MM.1S (cell line): Measurements from ENCODE around the gene MYL10.

Experiments
- DNase-seq: peaks from one replicate; pipeline ENCODE4 v3.0.0-alpha.2; 2015
- H2AFZ ChIP-seq: fragments of 300-600 bp; sonication (generic); 2 replicates; pipeline ENCODE4 v1.6.0; 2016; ENCODE audit warnings: antibody characterized with exemption, low read length
- H3F3A ChIP-seq: fragments of 300-600 bp; sonication (generic); 2 replicates; pipeline ENCODE4 v1.6.1; 2016; ENCODE audit warnings: mild to moderate bottlenecking, antibody characterized with exemption, low read length, moderate library complexity, mixed read lengths; ENCODE audit not compliant: insufficient read depth
- H3K27ac ChIP-seq: fragments of 300-600 bp; sonication (generic); 2 replicates; pipeline ENCODE4 v1.5.1; 2016; ENCODE audit warnings: mild to moderate bottlenecking, low read length
- H3K27me3 ChIP-seq: fragments of 300-600 bp; sonication (generic); replicated peaks from 2 replicates; pipeline ENCODE4 v1.6.0; 2016; ENCODE audit warnings: low read length; ENCODE audit not compliant: insufficient read depth
- H3K36me3 ChIP-seq: fragments of 300-600 bp; sonication (generic); replicated peaks from 2 replicates; pipeline ENCODE4 v1.6.1; 2016; ENCODE audit warnings: mild to moderate bottlenecking, low read length, mixed read lengths; ENCODE audit not compliant: insufficient read depth
- H3K4me1 ChIP-seq: fragments of 300-600 bp; sonication (generic); 2 replicates; pipeline ENCODE4 v1.6.1; 2016; ENCODE audit warnings: low read length, mixed read lengths
- H3K4me2 ChIP-seq: fragments of 300-600 bp; sonication (generic); 2 replicates; pipeline ENCODE4 v1.6.0; 2016; ENCODE audit warnings: low read depth, low read length
- H3K4me3 ChIP-seq: fragments of 300-600 bp; sonication (generic); 2 replicates; pipeline ENCODE4 v1.5.1; 2016; ENCODE audit warnings: low read length, mixed read lengths
- H3K79me2 ChIP-seq: fragments of 300-600 bp; sonication (generic); 2 replicates; pipeline ENCODE4 v1.6.1; 2016; ENCODE audit warnings: mixed run types, low read length, mixed read lengths
- H3K9ac ChIP-seq: fragments of 300-600 bp; sonication (generic); 2 replicates; pipeline ENCODE4 v1.6.1; 2016; ENCODE audit warnings: low read length, mixed read lengths
- H3K9me2 ChIP-seq: fragments of 300-600 bp; sonication (generic); replicated peaks from 2 replicates; pipeline ENCODE4 v1.6.1; 2016; ENCODE audit warnings: mild to moderate bottlenecking, low read length, mixed read lengths; ENCODE audit not compliant: insufficient read depth
- H3K9me3 ChIP-seq: fragments of 300-600 bp; sonication (generic); replicated peaks from 2 replicates; pipeline ENCODE4 v1.6.1; 2016; ENCODE audit warnings: mild to moderate bottlenecking, low read length, mixed read lengths; ENCODE audit not compliant: insufficient read depth
- H4K20me1 ChIP-seq: fragments of 300-600 bp; sonication (generic); 2 replicates; pipeline ENCODE4 v1.6.1; 2016; ENCODE audit warnings: mild to moderate bottlenecking, low read length, moderate library complexity, mixed read lengths; ENCODE audit not compliant: insufficient read depth
- CTCF ChIP-seq: fragments of 300-600 bp; sonication (generic); IDR thresholded peaks from 2 replicates; pipeline ENCODE4 v1.5.1; 2016; ENCODE audit warnings: antibody characterized with exemption, low read length, mixed read lengths
- EZH2 ChIP-seq: fragments of 300-600 bp; sonication (generic); optimal IDR thresholded peaks from 2 replicates; pipeline ENCODE3; 2017; ENCODE audit warnings: low read depth, mild to moderate bottlenecking, antibody characterized with exemption, low read length, mixed read lengths
- EZH2phosphoT487 ChIP-seq: fragments of 300-600 bp; sonication (generic); IDR thresholded peaks from 2 replicates; pipeline ENCODE4 v1.6.1; 2018; ENCODE audit warnings: antibody characterized with exemption, low read length

The MYL10 gene

GRCh38 chr7:101626758-101627157, 2.3 kb downstream of the MYL10 start:
- DNase-seq: no peak
- H3K4me1 ChIP-seq: no peaks in the 10 kb centered on the region

GRCh38 chr7:101626069-101626671, 2.9 kb downstream of the MYL10 start:
- peaks cover 48% of the 10 kb centered on the region for H3K27me3 ChIP-seq
- no peak overlapping the region for H3K27ac ChIP-seq
- no peak overlapping the region for H2AFZ ChIP-seq
- TF ChIP-seq EZH2phosphoT487: no peak
- TF ChIP-seq EZH2: no peak
- TF ChIP-seq CTCF: no peak
- no peaks in the 10 kb centered on the region for H3F3A ChIP-seq
- H3K4me3 ChIP-seq: no peak overlapping the region
- no peak overlapping the region for H3K4me2 ChIP-seq
- H3K79me2 ChIP-seq: no peaks in the 10 kb centered on the region
- H4K20me1 ChIP-seq: no peaks in the 10 kb centered on the region
- no peaks in the 10 kb centered on the region for H3K9me3 ChIP-seq
- H3K9ac ChIP-seq: no peak overlapping the region
- H3K9me2 ChIP-seq: no peaks in the 10 kb centered on the region
- no peaks in the 10 kb centered on the region for H3K36me3 ChIP-seq
- H3K4me1 ChIP-seq: no peaks in the 10 kb centered on the region
- DNase-seq: no peak

More at GRCh38 chr7:101626758-101627157, 2.3 kb downstream of the MYL10 start:
- TF ChIP-seq EZH2phosphoT487 (no peak), EZH2 (no peak), CTCF (no peak)
- no peaks in the 10 kb centered on the region for H3F3A ChIP-seq
- H3K4me3 ChIP-seq: no peak overlapping the region
- H3K9ac ChIP-seq: no peak overlapping the region
- no peak overlapping the region for H3K4me2 ChIP-seq
- no peak overlapping the region for H2AFZ ChIP-seq
- no peaks in the 10 kb centered on the region for H3K79me2 ChIP-seq
- peaks cover 50% of the 10 kb centered on the region for H3K27me3 ChIP-seq
- H3K27ac ChIP-seq: no peak overlapping the region
- H3K36me3 ChIP-seq: no peaks in the 10 kb centered on the region
- H3K9me3 ChIP-seq: no peaks in the 10 kb centered on the region
- no peaks in the 10 kb centered on the region for H3K9me2 ChIP-seq
- no peaks in the 10 kb centered on the region for H4K20me1 ChIP-seq

- Histone ChIP-seq H3K9ac (no peak overlapping the region), H3K9me3 (no peaks in the 10 kb centered on the region)
- TF ChIP-seq CTCF (0 out of 2 replicates have a peak, but pooled peaks have one; percentile 4), EZH2 (no peak)
Observed at GRCh38 chr7:101625031-101625791, 3.9 kb downstream of the MYL10 start.

More at GRCh38 chr7:101625031-101625791, 3.9 kb downstream of the MYL10 start:
- Histone ChIP-seq H3K27me3 (peaks cover 38% of the 10 kb centered on the region), H3K4me2 (no peak overlapping the region), H3K79me2 (no peaks in the 10 kb centered on the region), H3K36me3 (no peaks in the 10 kb centered on the region), H3F3A (no peaks in the 10 kb centered on the region), H2AFZ (no peak overlapping the region), H3K4me3 (no peak overlapping the region), H3K9me2 (no peaks in the 10 kb centered on the region), H3K4me1 (no peaks in the 10 kb centered on the region), H3K27ac (no peak overlapping the region), H4K20me1 (no peaks in the 10 kb centered on the region)
- no peak for DNase-seq
